HG03139 (cell line): Measurements from ENCODE around the gene RPTN.
"Not testable (repeated sequence)": the region's sequence is repeated elsewhere in the genome, so short reads cannot be mapped to it uniquely, and the experiment has no call there.

Experiments
- ATAC-seq: cut with Tn5 transposase; IDR thresholded peaks from one replicate; pipeline ENCODE4 v1.9.1; 2021; ENCODE audit not compliant: unreplicated experiment

Gene RPTN

DNA sequence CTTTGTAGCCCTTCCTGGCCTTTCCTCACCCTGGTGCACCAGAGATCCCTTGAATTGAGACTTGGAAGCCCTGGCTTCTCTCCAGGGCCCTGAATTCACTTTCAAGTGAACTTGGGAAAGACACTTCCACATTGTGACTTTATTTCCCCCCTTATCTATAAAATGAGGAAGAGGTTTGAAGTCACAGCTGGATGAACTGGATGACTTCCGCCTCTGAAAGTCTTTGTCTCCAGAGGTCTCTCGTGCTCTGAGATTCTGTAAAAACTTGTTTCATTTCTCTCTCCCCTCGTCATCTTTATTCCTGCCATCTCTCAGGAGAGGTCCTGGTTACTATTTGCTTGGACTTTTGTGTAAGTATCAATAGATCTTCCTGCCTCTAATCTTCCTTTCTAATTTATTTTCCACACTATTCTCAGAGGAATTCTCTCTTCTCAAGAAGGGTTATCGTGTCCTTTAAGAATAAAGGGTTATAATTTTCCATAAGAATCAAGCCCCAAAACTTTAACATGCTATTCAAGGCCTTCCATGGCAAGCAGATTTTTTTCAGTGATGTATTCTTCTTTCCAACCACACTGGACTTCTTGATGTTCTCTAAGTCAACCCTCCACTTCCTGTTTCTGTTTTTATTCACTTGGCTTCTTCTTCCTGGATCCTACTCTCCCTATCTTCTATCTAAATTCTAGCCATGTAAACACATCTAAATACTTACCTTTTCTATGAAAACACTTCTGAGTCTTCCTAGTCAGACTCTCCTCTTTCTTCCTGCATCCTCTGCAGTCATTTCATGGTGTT, 6.5 kb upstream of the RPTN start:
- ATAC-seq = no peak

DNA sequence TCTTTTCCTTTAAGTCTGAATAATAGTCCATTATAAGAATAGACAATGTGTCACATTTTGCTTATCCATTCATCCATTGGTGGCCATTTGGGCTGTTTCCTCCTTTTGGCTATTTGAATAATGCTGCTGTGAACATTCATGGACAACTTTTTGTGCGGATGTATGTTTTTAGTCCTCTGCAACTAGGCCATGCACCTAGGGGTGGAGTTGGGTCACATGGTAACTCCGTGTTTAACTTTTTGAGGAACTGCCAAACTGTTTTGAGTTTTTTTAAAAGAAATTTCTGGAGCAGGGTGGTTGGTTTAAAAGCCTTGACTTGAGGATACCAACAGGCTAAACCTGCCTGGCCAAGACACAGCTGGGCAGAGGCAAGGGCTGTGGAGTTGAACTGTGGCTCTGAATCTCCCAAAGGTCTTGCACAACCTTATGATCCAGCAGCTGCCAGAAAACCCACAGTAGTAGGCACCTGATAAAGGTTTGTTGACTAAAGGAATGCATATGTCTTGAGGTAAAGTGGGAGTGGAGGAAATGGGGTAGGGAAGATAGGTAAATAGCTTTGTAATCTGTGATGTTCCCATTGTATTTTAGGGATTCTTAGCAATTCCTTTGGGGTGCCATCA, 5.6 kb upstream of the RPTN start:
- no peak for ATAC-seq

DNA sequence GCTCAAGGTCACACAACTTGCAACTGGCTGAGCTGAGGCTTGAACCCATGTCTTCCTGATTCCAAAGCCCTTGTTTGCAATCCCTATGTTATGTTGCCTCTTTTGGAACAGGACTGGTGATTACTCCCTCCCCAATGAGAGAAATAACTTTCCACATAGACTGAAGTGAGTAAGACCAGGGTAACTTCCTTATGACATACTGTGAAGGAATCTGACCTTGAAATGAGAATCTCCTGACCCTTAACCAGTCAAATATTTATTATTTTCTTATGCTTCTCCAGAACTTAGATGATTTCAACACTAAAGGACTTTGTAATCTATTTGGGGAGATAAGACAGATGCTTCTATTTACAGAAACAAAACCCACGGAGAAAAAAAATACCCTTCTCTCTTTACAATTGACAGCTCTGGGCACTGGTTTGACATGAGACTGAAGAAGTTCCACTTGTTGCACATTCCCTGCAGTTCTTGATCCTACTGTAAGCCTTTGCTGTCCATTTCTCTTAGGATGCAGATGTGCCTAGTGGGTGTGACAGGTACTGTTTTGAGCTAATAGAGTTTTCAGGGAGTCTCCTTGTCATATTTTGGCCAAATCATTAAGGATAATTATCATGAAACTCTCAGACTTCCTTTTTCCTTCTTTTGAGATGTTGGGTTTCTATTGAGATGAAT, 3.9 kb upstream of the RPTN start:
- ATAC-seq = no peak

DNA sequence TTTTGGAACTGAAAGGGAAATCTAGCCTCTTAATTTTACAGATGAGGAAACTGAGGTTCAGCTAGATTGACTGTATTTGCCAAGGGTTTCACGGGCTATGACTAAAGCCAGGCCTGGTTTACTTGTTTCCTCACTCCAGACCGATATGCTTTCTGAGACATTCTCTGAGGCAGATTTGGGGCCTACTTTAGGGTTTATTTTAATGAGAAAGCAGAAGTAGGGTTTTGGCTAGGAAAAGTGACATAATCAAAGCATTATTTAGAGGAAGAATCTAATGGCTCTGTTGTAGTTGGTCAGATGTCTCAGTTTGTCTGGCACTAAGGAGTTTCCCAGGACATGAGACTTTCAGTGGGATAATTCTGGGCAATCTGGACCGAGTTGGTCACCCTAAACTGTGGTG, 1.5 kb upstream of the RPTN start:
- no peak for ATAC-seq

DNA sequence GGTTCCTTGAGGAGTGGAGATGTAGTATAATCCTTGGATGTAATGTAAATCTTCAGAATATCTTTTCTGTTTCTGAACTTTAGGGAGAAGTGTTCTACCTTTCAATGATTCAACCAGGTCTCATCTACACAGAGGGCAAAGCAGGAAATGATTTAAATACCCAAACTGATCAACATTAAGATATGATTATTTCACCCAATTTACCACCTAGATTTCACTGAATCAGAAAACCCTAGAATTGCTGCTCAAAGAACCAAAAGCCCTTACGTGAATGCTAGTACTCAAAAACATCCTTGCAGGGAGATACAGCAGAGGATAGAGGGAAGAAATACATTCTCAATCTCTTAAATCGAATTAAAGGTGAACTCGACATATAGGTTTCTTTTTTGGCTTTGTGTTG, 5.0 kb downstream of the RPTN start:
- ATAC-seq = no peak

DNA sequence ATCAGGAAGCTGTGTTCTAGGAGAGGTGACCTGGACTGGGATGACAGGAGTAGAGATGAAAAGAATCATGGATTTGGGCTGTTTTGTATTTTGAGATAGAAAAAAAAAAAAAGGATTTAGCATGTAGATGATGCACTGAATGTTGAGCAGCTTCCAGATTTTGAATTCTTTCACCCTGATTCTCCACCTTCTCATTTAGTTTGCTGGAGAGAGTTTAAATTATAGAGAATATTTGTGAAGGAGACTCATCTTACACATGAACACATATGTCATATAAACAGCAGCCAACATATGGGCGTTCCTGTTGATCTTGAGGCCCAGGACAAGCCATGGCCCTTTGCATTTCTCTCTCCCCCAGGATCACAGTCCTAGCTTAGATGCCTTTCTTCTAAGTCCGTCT, 7.4 kb downstream of the RPTN start:
- ATAC-seq = no peak

DNA sequence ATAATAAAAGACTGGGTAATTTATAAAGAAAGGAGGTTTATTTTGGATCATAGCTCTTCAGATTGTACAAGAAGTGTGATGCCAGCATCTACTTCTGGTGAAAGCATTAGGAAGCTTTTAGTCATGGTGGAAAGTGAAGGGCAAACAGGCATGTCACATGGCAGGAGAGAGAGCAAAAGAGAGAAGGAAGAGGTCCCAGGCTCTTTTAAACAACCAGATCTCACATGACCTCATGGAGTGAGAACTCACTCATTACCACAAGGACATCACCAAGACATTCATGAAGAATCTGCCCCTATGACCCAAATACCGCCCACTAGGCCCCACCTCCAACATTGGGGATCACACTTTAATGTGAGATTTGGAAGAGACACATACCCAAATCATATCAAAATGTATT, 10.0 kb downstream of the RPTN start:
- no peak for ATAC-seq

DNA sequence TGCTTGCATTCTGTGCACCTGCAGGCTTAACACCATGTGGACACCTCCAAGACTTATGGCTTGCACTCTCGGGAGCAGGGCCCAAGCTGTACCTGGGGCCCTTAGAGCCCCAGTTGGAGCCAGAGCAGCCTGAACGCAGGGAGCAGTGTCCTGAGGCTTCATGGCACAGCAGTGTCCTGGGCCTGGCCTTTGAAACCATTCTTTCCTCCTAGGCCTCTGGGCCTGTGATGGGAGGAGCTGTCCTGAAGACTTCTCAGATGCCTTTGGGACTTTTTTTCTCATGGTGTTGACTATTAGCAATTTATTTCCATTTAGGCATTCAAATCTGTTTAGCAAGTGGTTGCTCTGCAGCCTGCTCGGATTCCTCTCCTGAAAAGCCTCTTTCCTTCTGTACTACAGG, 11.0 kb downstream of the RPTN start:
- ATAC-seq = no peak

DNA sequence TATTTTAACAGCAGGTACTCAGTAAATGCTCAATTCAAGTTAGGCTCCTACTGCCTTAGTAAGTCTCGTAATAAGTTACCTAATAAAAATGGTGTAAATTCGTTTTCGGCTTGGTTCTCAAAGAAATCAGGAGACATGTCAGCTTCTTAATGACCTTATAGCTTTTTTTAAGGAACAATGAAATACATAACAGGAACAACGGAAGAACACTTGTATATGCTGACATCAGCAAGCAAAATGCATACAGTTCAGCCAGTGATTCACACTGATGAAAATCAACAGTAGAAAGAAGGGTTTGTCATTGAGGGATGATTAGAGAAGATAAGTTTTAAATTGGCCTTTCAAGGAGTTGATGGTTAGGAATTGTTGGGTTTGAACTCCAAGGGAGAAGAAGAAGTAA, 13.3 kb downstream of the RPTN start:
- no peak for ATAC-seq

DNA sequence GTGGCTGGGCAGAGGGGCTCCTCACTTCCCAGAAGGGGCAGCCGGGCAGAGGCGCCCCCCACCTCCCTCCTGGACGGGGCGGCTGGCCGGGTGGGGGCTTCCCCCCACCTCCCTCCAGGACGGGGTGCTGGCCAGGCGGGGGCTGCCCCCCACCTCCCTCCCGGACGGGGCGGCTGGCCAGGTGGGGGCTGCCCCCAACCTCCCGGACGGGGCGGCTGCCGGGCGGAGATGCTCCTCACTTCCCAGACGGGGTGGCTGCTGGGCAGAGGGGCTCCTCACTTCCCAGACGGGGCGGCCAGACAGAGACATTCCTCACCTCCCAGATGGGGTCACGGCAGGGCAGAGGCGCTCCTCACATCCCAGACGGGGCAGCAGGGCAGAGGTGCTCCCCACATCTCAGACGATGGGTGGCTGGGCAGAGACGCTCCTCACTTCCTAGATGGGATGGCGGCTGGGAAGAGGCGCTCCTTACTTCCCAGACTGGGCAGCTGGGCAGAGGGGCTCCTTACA, 14.3 kb downstream of the RPTN start:
- ATAC-seq = not testable (repeated sequence)

DNA sequence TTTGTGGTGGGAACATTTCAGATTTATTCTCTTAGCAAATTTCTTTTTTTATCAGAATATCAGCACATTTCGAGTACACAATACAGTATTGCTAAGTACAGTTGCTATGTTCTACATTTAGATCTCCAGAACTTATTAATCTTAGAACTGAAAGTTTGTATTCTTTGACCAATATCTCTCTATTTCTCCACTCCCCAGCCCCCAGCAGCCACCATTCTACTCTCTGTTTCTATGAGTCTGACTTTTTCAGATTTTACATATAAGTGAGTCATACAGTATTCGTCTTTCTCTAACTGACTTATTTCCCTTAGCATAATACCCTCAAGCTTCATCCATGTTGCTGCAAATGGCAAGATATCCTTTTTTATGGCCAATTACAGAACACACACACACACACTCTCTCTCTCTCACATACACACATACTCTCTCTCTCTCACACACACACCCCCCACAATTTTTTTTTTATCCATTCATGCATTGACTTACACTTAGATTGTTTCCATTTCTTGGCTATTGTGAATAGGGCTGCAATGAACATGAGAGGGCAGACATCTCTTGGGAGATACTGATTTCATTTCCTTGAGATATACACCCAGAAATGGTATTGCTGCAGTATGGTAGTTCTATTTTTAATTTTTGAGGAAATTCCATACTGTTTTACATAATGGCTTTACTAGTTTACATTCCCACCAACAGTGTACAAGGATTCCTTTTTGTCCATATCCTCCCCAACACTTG, 15.7 kb downstream of the RPTN start:
- no peak for ATAC-seq

DNA sequence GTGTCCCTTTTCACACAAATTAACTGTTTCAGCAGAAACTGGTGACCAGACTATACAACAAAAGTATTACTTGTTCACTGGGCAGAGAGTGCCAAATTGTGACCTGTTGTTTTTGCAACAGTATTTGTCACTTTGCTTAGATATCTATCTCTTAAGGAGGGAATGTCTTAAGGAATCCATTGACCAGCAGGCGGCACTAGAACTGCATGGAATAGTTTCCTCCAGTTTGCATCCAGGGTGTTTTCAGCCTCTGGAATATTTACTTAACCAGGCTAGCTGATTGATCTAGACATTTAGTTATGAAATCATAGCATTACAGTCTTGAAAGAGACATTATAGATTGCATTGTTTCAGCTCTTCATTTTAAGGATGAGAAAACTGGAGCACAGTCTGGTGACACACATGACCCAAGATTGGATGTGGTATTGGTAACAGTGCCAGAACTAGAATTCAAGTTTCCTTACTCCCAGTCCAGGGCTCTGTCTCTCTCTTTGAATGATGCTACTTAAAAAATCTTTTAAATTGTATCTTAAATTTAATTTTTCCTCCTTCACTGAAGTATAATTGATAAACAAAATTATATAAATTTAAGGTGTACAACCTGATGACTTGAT, 16.9 kb downstream of the RPTN start:
- ATAC-seq = no peak

DNA sequence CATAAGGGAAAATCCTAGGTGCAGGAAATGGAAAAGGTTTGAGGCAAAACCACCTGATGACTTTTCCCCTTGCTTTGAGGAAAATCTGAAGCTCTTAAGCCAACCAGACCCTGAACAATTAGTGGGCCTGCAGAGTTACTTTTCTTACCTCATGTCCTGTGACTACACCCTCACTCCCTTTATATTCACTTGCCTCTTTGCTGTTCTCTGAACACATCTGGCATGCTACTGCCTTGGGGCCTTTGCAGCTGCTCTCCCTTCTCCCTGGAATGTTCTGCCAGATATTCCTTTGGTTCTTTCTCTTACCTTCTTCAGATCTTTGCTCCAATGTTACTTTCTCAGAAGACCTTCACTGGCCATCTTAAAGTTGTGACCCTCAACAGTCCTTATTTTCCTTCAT, 21.8 kb downstream of the RPTN start:
- no peak for ATAC-seq

DNA sequence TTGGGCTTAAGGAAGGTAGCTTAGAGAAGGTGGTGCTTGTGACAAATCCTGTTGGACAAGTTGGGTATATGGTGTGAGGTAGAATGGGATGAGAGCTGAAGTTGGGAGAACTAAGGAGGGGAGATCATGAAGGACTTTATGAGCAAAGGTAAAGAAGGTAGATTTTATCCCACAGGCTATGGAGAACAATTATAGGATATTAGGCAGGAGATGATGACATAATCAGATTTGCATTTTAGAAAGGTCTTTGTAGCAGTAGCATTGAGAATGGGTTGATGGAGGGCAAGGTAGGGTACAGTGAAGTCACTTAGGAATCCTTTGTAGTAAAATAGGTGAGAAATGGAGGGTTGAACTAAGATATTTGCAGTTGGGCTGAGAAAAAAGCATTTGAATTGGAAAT, 28.8 kb downstream of the RPTN start:
- no peak for ATAC-seq

DNA sequence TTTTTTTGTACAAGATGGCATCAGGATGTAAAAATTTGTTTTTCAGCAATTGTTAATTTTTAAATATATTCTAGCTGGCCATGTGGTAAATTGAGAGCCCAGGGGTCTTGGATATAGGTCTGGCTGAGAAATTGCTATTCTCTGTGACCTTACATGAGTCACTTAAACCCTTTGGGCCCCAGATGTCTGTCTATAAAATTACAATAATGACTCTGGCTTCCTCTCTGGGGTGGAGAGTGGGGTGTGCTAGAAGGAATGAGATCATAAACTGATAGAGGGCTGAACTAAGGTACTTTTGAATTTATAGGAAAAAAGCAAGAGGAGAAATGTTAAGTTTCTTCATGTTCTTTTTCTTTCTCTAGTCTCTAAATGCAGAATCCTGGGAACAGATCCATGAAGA, 31.4 kb downstream of the RPTN start:
- ATAC-seq = no peak

DNA sequence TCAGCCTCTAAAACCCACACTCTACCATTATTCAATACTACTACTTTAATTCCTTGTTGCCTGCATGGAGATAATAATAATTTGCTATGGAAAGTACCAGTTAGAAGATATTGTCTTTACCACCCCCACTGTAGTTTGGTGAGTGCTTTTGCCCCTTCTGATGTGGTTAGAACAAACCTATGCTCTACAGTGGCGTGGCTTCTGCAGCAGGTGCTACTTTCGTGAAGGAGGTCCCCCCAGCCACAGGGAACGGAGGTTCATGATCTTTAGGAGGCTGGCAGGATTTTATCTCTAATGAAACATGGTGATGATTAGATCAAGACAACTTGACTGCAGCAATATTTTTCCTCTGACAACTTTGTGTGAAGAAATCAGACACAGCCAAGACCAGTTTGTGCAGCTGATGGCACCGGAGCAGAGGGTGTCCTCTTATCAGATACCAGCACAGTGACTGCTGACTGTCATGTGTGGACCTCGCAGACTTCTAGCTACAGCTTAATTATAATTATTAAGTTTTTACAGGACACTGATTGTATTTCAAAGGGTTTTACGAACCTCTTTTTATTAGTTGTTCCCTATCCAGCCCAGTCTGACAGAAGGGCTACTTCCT, 33.1 kb downstream of the RPTN start:
- ATAC-seq = no peak

DNA sequence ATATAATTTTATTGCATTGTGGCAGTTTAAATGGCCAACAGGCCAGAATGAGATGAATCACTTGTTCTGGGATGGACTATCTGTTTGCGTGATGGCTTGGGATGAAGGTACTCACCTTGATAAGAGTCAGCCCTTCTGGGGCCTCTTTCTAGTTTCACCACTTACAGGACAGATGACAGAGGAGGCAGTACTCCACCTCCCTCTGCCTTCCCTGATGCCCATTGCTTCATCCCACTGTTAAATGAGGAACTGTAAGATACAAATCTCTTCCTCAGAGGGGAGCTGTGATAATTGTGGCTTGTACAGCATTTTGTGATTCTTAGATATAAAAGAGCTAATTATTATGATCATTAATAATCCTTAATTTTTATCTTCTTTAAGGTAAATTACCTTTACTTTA, 40.1 kb downstream of the RPTN start:
- no peak for ATAC-seq

DNA sequence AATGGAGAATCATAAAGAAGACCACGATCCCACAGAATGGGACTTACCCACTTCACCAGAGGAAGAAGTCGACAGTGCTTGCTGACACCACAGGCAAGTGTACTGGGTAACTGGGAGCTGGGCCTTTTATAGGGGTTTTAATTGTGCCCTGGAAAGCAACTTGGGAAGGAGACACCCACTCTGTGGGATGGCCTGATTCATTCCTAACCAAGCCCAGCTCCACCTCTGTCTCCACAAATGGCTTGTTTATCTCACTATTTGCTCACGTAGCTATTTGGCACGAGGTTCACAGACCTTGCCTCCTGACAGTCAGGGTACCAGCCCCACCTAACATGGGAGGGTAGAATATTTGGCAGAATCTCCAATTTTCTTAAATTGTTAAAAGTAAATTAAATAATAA, 43.7 kb downstream of the RPTN start, which contains the start of gene TCHH:
Gene TCHH, minus strand, starts transcription at position 101 of the 400 bp plus-strand sequence. CDS start 1,364 bp downstream, outside the sequence.
- ATAC-seq = no peak

DNA sequence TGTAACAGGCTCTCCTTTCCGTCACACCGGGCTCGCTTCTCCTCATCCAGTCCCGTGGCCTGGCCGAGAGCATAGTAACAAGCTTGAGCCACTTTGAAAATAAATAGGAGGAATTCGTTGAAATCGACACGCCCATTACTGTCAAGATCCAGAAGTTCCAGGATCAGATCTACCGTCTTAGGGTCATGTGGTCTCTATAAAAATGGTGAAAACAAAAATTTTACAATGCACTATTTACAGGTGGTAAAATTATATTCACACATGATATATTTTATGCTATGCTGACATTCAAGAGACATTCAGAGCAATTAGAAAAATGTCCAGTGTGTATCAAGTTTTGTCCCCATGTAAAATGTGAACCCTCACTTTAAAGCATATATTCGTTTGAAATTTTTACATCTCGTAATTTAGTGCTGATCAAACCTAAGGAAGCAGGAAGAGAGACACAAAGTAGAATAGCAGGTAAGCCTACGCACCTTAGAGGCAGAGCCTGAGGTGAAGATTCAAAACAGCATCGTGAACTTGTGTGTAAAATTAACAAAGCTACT, 46.1 kb downstream of the RPTN start:
- no peak for ATAC-seq
